ENCODE data around the gene MKI67.

GRCh38 chr10:128064970-128065580, 61.1 kb downstream of the MKI67 start:
- 0 out of 2 replicates have a peak, but pooled peaks have one; percentile 76 for TF ChIP-seq SMARCA5 (IDR thresholded peaks at IDR 0.05)
- no peak for TF ChIP-seq RAD51 (IDR thresholded peaks at IDR 0.05)
- no peak for TF ChIP-seq CREB1 (IDR thresholded peaks at IDR 0.05; ENCODE audit: low read depth)
- TF ChIP-seq ZNF592 (IDR thresholded peaks at IDR 0.05): no peak
- TF ChIP-seq SIN3A (IDR thresholded peaks at IDR 0.05; ENCODE audit: low read depth, low read length): no peak
